NT2/D1 (cell line): ENCODE results near the gene ZBTB20.

Source experiments
- SUZ12 ChIP-seq: IDR thresholded peaks from 2 replicates; pipeline ENCODE4 v1.6.1; 2011; ENCODE audit not compliant: insufficient read length, insufficient read depth; ENCODE audit errors: extremely low read depth
- YY1 ChIP-seq: IDR thresholded peaks from 2 replicates; pipeline ENCODE4 v1.6.1; 2011; ENCODE audit not compliant: insufficient read length, insufficient read depth

GRCh38 chr3:114455432-114455831 lies 691.7 kb downstream of the ZBTB20 start:
- TF ChIP-seq YY1, result no peak
- TF ChIP-seq SUZ12, result no peak
